ENCODE results near the gene CAPZA2. TPM values are rescaled to one million over a fixed set of nuclear protein-coding genes. Genes with fewer than 3 reads are reported as not detected.

Gene CAPZA2
- polyA plus RNA-seq, 2 of the 4 experiments (the other 2 are of a cell fraction): 151 to 213 TPM

DNA sequence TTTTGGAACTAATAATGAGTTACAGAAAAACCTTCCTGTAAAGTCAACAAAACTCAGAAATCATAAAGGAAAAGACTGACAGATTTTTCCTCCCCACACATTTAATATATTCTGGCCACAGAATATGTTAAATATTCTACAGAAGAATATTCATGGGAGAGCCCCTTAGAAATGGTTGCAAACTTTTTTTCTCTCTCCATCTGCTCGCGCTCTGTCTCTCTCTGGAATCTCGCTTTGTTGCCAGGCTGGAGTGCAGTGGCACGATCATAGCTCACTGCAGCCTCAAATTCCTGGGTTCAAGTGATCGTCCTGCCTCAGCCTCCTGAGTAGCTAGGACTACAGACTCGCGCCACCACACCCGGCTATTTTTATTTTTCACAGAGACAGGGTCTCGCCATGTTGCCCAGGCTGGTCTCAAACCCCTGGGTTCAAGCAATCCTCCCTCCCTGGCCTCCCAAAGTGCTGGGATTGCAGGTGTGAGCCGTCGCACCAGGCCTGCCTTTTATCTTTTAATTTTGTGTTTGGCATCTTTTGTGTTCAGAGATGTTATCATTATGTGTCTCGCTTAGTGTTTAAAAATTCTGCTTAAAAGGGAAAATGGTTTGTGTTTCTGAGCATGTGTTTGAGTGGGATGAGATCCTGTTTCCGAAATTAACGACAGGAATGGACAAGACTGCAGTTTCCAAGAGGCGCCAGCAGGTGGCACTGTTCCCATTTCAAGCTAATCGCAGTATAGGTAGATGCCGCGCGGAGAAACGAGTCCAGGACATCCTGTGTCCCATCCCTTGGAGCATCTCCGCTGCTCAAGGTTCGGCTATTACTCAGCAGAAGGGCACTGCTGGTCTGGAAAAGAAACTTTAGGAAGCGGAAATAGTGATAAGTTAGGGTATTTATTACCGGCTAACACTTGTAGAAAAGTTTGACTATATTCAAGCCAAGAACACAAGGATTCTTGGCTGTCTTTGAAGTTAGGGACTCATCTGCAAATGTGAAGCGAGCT is 67.8 kb downstream of the CAPZA2 start:
- Histone ChIP-seq H3K9me3 (no peaks in the 10 kb centered on the region), H3K4me3 (no peak overlapping the region), H3K4me2 (peak overlapping the region; percentile 57), H3K4me1 (peaks cover 5% of the 10 kb centered on the region; the same call in 1 of the 3 replicates), H3K27ac (no peak overlapping the region)
- ATAC-seq (peak; percentile 89 to 95), DNase-seq (ENCODE audit: low read depth in 1 of 2, low spot score in 1 of 2) (peak; percentile 76 to 82), FAIRE-seq (no peak)
- no peak for TF ChIP-seq ESRRA (IDR thresholded peaks at IDR 0.05; ENCODE audit: borderline replicate concordance, low read length)
- TF ChIP-seq RAD21 (conservative IDR thresholded peaks at IDR 0.05 in 1 of 2, IDR thresholded peaks at IDR 0.05 in 1 of 2): peak; percentile 86 to 92
- no peak for TF ChIP-seq PHF8 (IDR thresholded peaks at IDR 0.05; ENCODE audit: borderline replicate concordance, low read depth)
- peak; percentile 82 for TF ChIP-seq SMC3 (IDR thresholded peaks at IDR 0.05)
- TF ChIP-seq, protein P1, sequence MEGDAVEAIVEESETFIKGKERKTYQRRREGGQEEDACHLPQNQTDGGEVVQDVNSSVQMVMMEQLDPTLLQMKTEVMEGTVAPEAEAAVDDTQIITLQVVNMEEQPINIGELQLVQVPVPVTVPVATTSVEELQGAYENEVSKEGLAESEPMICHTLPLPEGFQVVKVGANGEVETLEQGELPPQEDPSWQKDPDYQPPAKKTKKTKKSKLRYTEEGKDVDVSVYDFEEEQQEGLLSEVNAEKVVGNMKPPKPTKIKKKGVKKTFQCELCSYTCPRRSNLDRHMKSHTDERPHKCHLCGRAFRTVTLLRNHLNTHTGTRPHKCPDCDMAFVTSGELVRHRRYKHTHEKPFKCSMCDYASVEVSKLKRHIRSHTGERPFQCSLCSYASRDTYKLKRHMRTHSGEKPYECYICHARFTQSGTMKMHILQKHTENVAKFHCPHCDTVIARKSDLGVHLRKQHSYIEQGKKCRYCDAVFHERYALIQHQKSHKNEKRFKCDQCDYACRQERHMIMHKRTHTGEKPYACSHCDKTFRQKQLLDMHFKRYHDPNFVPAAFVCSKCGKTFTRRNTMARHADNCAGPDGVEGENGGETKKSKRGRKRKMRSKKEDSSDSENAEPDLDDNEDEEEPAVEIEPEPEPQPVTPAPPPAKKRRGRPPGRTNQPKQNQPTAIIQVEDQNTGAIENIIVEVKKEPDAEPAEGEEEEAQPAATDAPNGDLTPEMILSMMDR (IDR thresholded peaks at IDR 0.05): peak; percentile 95
- TF ChIP-seq HES2 (IDR thresholded peaks at IDR 0.05): no peak
- POLR2A ChIA-PET: no interaction called here
- CTCF ChIA-PET: interaction anchor here (0.6 to 4.4 kb wide), 35 partner anchors 9 to 456 kb away, joined by 3 to 47 read pairs (median 5); partner anchors contain the start of gene ST7
- 15% methylated on average over 25 of the region's 25 CpGs for WGBS (ENCODE audit: missing lambda C conversion rate)

GRCh38 chr7:116932566-116932965 is 70.2 kb downstream of the CAPZA2 start:
- ChIA-PET CTCF (interaction anchor here (0.8 to 4.4 kb wide), 12 partner anchors 12 to 195 kb away, joined by 3 to 24 read pairs (median 3); partner anchors contain the start of gene CAPZA2), POLR2A (interaction anchor here (0.9 kb wide), 2 partner anchors 22 to 650 kb away, joined by 3 read pairs; no protein-coding TSS in a partner anchor)
- Histone ChIP-seq H3K4me3 (no peak overlapping the region), H3K27ac (no peak overlapping the region), H3K4me1 (peaks cover 5% of the 10 kb centered on the region; the same call in 1 of the 3 replicates), H3K4me2 (no peak overlapping the region), H3K9me3 (no peaks in the 10 kb centered on the region)
- TF ChIP-seq PHF8 (IDR thresholded peaks at IDR 0.05; ENCODE audit: borderline replicate concordance, low read depth) (no peak), SMC3 (IDR thresholded peaks at IDR 0.05) (no peak), RFX5 (IDR thresholded peaks at IDR 0.05) (no peak), POLR2A (IDR thresholded peaks at IDR 0.05; ENCODE audit: low read length) (no peak), KDM1A (IDR thresholded peaks at IDR 0.05; ENCODE audit: low read depth) (no peak), GATA3 (IDR thresholded peaks at IDR 0.05; ENCODE audit: borderline replicate concordance) (no peak), CHD4 (IDR thresholded peaks at IDR 0.05; ENCODE audit: borderline replicate concordance) (no peak), ZSCAN20 (CRISPR knock-in tag; IDR thresholded peaks at IDR 0.05) (no peak), ELK1 (IDR thresholded peaks at IDR 0.05; ENCODE audit: low read depth, low read length) (no peak), E2F6 (IDR thresholded peaks at IDR 0.05; ENCODE audit: borderline replicate concordance, low read depth) (no peak), CBX8 (IDR thresholded peaks at IDR 0.05) (no peak), PBX3 (IDR thresholded peaks at IDR 0.05) (no peak), ZNF302 (CRISPR knock-in tag; IDR thresholded peaks at IDR 0.05) (no peak), KDM5A (IDR thresholded peaks at IDR 0.05) (no peak), HOXB13 (CRISPR knock-in tag; IDR thresholded peaks at IDR 0.05; ENCODE audit: low read depth) (no peak), FOSL2 (IDR thresholded peaks at IDR 0.05) (no peak), FOSL2 (CRISPR knock-in tag; IDR thresholded peaks at IDR 0.05) (no peak), TP53 (CRISPR knock-in tag; IDR thresholded peaks at IDR 0.05) (no peak)
- TF ChIP-seq, protein P2, sequence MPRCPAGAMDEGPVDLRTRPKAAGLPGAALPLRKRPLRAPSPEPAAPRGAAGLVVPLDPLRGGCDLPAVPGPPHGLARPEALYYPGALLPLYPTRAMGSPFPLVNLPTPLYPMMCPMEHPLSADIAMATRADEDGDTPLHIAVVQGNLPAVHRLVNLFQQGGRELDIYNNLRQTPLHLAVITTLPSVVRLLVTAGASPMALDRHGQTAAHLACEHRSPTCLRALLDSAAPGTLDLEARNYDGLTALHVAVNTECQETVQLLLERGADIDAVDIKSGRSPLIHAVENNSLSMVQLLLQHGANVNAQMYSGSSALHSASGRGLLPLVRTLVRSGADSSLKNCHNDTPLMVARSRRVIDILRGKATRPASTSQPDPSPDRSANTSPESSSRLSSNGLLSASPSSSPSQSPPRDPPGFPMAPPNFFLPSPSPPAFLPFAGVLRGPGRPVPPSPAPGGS (IDR thresholded peaks at IDR 0.05): no peak
- DNase-seq (ENCODE audit: low read depth in 1 of 2, low spot score in 1 of 2) (no peak), FAIRE-seq (no peak), ATAC-seq (no peak)
- 94% methylated on average over 7 of the region's 7 CpGs for WGBS (ENCODE audit: missing lambda C conversion rate)

Measured in A549 (cell line).